WI38 (cell line): Measurements from ENCODE around the gene GLYAT.
"Not testable (repeated sequence)": the region's sequence is repeated elsewhere in the genome, so short reads cannot be mapped to it uniquely, and the experiment has no call there.

Experiments used
- H3K4me3 ChIP-seq: 2 replicates; pipeline ENCODE4 v1.5.1; 2011; ENCODE audit warnings: low read depth, mild to moderate bottlenecking, control low read depth, low read length
- CTCF ChIP-seq: IDR thresholded peaks from 2 replicates; pipeline ENCODE4 v1.5.1; 2012; ENCODE audit warnings: low read depth, mild to moderate bottlenecking, control low read depth, low read length

The GLYAT gene

DNA sequence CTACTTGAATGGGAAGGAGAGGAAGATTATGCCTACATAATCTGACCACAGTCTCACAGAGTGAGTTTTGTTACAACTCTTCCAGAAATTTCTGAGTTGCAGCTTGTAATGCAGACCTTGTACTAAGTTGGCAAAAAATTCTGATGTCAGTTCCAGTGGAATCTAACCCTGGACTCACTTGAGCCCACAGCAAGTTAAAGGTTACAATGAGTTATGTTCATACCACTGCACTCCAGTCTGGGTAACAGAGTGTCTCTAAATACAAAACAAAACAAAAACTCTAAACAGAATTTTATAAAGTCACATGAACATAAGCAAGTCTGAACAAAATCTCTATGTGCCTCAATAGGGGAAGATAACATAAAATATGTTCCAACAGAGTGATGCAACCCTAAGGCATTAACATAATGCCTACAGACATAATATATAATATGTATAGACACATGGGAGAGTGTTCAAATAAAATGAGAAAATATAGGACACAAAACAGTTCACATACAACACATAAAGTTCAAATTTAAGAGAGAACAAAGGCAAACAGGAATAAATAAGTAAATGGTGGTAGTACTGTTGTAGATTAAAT lies 1.1 kb downstream of the GLYAT start:
- TF ChIP-seq CTCF: no peak
- H3K4me3 ChIP-seq: no peak overlapping the region

GRCh38 chr11:58727415-58727797 lies 4.3 kb downstream of the GLYAT start:
- TF ChIP-seq CTCF: no peak

GRCh38 chr11:58726737-58727414 lies 4.9 kb downstream of the GLYAT start:
- H3K4me3 ChIP-seq: no peak overlapping the region
- no peak for TF ChIP-seq CTCF

More at GRCh38 chr11:58727415-58727797, 4.3 kb downstream of the GLYAT start:
- H3K4me3 ChIP-seq: no peak overlapping the region

GRCh38 chr11:58719406-58720117 lies 12.2 kb downstream of the GLYAT start:
- TF ChIP-seq CTCF: no peak
- no peak overlapping the region for H3K4me3 ChIP-seq

DNA sequence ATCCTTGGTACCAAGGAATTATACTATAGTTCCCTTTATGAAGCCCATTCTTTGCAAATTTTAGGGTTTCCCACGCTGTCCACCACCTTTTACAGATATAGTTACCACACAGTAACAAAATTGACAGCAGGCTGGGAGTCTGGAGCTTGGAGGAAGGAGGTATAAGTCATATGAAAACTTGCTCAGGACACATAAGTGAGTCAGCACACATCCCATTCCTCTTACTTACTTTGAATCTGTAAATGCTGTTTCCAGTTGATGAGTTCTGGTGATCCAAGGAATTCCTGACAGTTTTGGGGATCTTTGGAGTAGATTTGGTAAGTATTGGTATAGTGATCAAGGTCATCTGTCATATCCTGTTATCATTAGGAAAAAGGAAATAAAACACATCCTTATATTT lies 19.2 kb downstream of the GLYAT start:
- H3K4me3 ChIP-seq: no peak overlapping the region
- no peak for TF ChIP-seq CTCF

GRCh38 chr11:58711832-58712231 lies 19.9 kb downstream of the GLYAT start:
- no peak for TF ChIP-seq CTCF
- no peak overlapping the region for H3K4me3 ChIP-seq

DNA sequence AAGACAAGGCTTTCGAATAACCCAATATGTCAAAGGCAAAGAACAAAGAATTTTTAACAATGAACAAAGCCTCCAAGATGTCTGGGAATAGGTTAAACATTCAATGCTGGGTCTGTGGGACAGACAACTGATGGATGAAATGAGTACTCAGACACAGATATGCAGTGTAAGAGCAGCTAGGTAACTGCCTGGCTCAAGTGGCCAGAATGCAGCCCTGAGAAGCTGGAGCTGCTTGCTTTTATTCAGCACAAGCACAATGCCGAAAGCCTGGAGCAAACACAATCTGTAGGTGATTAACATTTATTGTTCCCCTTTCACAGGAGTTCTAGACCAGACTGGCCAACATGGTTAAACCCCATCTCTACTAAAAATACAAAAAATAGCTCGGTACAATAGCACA lies 24.0 kb downstream of the GLYAT start:
- no peak overlapping the region for H3K4me3 ChIP-seq
- no peak for TF ChIP-seq CTCF

DNA sequence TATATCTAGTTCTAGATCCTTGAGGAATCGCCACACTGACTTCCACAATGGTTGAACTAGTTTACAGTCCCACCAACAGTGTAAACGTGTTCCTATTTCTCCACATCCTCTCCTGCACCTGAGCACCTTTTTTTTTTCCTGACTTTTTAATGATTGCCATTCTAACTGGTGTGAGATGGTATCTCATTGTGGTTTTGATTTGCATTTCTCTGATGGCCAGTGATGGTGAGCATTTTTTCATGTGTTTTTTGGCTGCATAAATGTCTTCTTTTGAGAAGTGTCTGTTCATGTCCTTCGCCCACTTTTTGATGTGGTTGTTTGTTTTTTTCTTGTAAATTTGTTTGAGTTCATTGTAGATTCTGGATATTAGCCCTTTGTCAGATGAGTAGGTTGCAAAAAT lies 34.9 kb downstream of the GLYAT start:
- not testable (repeated sequence) for H3K4me3 ChIP-seq
